Measurements from ENCODE around the gene ZBTB20.

DNA sequence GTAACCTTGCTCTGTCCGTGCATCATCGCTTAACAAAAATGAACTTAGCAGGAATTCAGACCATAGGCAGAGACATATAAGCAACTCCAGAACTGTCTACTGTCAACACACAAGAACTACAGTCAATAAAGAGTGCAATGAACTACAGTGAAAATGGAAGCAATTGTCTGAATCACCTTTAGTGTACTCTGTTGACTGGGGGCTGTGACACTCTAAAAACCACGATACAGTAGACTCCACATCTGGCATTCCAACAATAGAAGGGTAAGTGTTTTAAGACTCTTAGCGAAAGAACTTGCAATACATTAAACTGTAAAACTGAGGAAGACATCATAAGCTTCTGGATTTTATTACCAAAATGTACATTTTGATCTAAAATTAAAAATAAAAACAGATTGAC, 347.3 kb downstream of the ZBTB20 start:
- TF ChIP-seq, protein P1, sequence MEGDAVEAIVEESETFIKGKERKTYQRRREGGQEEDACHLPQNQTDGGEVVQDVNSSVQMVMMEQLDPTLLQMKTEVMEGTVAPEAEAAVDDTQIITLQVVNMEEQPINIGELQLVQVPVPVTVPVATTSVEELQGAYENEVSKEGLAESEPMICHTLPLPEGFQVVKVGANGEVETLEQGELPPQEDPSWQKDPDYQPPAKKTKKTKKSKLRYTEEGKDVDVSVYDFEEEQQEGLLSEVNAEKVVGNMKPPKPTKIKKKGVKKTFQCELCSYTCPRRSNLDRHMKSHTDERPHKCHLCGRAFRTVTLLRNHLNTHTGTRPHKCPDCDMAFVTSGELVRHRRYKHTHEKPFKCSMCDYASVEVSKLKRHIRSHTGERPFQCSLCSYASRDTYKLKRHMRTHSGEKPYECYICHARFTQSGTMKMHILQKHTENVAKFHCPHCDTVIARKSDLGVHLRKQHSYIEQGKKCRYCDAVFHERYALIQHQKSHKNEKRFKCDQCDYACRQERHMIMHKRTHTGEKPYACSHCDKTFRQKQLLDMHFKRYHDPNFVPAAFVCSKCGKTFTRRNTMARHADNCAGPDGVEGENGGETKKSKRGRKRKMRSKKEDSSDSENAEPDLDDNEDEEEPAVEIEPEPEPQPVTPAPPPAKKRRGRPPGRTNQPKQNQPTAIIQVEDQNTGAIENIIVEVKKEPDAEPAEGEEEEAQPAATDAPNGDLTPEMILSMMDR (IDR thresholded peaks at IDR 0.05; ENCODE audit: low read depth, low read length, poor library complexity, severe bottlenecking): no peak
- TF ChIP-seq EZH2phosphoT487 (IDR thresholded peaks at IDR 0.05; ENCODE audit: borderline replicate concordance, low read length): no peak
